Endothelial cell of umbilical vein (primary cell): ENCODE results near the gene SBSN.

Experiments used
- EZH2 ChIP-seq: IDR thresholded peaks from 2 replicates; pipeline ENCODE4 v1.6.1; 2012; ENCODE audit warnings: borderline replicate concordance, low read depth, mild to moderate bottlenecking, moderate library complexity, low read length, inconsistent platforms; ENCODE audit not compliant: severe bottlenecking
- FOS ChIP-seq: IDR thresholded peaks from 2 replicates; pipeline ENCODE4 v1.6.1; 2011; ENCODE audit warnings: mild to moderate bottlenecking, low read length, moderate library complexity, borderline replicate concordance; ENCODE audit not compliant: insufficient read depth
- GATA2 ChIP-seq: IDR thresholded peaks from 2 replicates; pipeline ENCODE4 v1.7.0; 2011; ENCODE audit warnings: low read depth, mild to moderate bottlenecking, moderate library complexity, mixed read lengths, low read length; ENCODE audit not compliant: insufficient read length, insufficient read depth
- JUN ChIP-seq: IDR thresholded peaks from 2 replicates; pipeline ENCODE4 v1.6.1; 2011; ENCODE audit warnings: borderline replicate concordance, low read depth; ENCODE audit not compliant: insufficient read length, insufficient read depth
- MYC ChIP-seq: IDR thresholded peaks from one replicate; pipeline ENCODE4 v1.6.1; 2011; ENCODE audit warnings: mild to moderate bottlenecking, low read depth, low read length
- POLR2A ChIP-seq: IDR thresholded peaks from 2 replicates; pipeline ENCODE4 v1.6.1; 2012; ENCODE audit warnings: low read depth, mild to moderate bottlenecking, control low read depth, low read length
- POLR2AphosphoS5 ChIP-seq: IDR thresholded peaks from 2 replicates; pipeline ENCODE4 v1.6.1; 2012; ENCODE audit warnings: low read depth, mild to moderate bottlenecking, control low read depth, low read length, moderate library complexity; ENCODE audit not compliant: insufficient read depth
- TF ChIP-seq, protein P1 (sequence below), 2 donors: IDR thresholded peaks; 1 replicate in 1 of 2; 2 replicates in 1 of 2; pipeline ENCODE4 v1.5.1; 2011; ENCODE audit warnings: low read length in 2 of 2, mild to moderate bottlenecking in 2 of 2, moderate library complexity in 2 of 2, control low read depth in 1 of 2, inconsistent platforms in 1 of 2, low read depth in 1 of 2; ENCODE audit not compliant: insufficient read depth in 1 of 2; ENCODE audit errors: extremely low read depth in 1 of 2
- TF ChIP-seq, protein P2 (sequence below): IDR thresholded peaks from 2 replicates; pipeline ENCODE4 v1.6.1; 2011; ENCODE audit not compliant: insufficient read depth, insufficient read length

DNA sequence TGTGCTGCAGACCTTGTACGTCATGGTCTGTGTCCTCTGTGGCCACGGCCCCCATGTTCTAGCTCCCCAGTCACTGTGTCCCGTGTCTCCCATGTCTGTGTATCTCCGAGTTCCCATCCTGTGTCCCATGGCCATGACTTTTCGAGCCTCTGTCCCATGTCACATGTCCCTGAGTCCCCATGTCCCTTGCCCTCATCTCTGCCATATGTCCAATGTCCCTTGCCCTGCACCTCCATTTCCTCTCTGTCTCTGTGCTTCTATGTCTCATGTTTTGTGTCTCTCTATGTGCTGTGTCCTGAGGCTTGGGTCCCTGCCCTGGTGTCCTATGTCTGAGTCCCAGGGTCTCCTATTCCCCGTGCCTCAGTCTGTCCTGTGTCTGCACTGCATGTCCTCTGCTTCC lies 33.3 kb upstream of the SBSN start:
- TF ChIP-seq EZH2 (no peak), POLR2AphosphoS5 (no peak), POLR2A (no peak), JUN (no peak), MYC (no peak), GATA2 (no peak), FOS (no peak)
- TF ChIP-seq, protein P1, sequence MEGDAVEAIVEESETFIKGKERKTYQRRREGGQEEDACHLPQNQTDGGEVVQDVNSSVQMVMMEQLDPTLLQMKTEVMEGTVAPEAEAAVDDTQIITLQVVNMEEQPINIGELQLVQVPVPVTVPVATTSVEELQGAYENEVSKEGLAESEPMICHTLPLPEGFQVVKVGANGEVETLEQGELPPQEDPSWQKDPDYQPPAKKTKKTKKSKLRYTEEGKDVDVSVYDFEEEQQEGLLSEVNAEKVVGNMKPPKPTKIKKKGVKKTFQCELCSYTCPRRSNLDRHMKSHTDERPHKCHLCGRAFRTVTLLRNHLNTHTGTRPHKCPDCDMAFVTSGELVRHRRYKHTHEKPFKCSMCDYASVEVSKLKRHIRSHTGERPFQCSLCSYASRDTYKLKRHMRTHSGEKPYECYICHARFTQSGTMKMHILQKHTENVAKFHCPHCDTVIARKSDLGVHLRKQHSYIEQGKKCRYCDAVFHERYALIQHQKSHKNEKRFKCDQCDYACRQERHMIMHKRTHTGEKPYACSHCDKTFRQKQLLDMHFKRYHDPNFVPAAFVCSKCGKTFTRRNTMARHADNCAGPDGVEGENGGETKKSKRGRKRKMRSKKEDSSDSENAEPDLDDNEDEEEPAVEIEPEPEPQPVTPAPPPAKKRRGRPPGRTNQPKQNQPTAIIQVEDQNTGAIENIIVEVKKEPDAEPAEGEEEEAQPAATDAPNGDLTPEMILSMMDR (IDR thresholded peaks at IDR 0.05; ENCODE audit: extremely low read depth in 1 of 2, insufficient read depth in 1 of 2, low read depth in 1 of 2, low read length in 2 of 2), result no peak
- TF ChIP-seq, protein P2, sequence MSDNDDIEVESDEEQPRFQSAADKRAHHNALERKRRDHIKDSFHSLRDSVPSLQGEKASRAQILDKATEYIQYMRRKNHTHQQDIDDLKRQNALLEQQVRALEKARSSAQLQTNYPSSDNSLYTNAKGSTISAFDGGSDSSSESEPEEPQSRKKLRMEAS, result no peak
